Activated naive CD4-positive, alpha-beta T cell treated with anti-CD3 and anti-CD28 coated beads, Interleukin-2, amount 50 U/mL, for 72 hours (primary cell): Measurements from ENCODE around the gene LRP1B. TPM values are rescaled to one million over a fixed set of nuclear protein-coding genes. Genes with fewer than 3 reads are reported as not detected.

Experiments
- ATAC-seq, 2 donors: fragments of 150-1000 bp; cut with Tn5 transposase; 2 replicates each; pipeline ENCODE4 v1.10.0; 2021; ENCODE audit warnings: mild to moderate bottlenecking in 2 of 2, moderate library complexity in 2 of 2
- DNase-seq, 2 donors: peaks; one replicate each; pipeline ENCODE4 v3.0.0; 2021 to 2022; ENCODE audit warnings: low spot score in 2 of 2
- H3K27ac Mint-ChIP-seq, 2 donors: one replicate each; pipeline ENCODE4 v1.8.0; 2022; ENCODE audit warnings: mild to moderate bottlenecking in 2 of 2, mixed read lengths in 2 of 2
- H3K36me3 Mint-ChIP-seq, 2 donors: one replicate each; pipeline ENCODE4 v1.8.0; 2022; ENCODE audit warnings: mixed read lengths in 2 of 2
- H3K9me3 Mint-ChIP-seq, 2 donors: one replicate each; pipeline ENCODE4 v1.8.0; 2022; ENCODE audit warnings: mixed read lengths in 2 of 2
- total RNA-seq, 2 donors: library from RNA; stranded (reverse); gene quantifications; one replicate each; pipeline ENCODE4 v1.2.3, GENCODE V29; 2022

Gene LRP1B
- total RNA-seq, 2 donors from 2014 or later: not detected

- no peak overlapping the region for H3K27ac Mint-ChIP-seq
- H3K36me3 Mint-ChIP-seq: no peaks in the 10 kb centered on the region
- H3K9me3 Mint-ChIP-seq: peaks cover 12 to 15% of the 10 kb centered on the region in 2 donors
- ATAC-seq (no peak), DNase-seq (no peak)
Measured at GRCh38 chr2:140863713-140864112, 1267.1 kb downstream of the LRP1B start.

DNA sequence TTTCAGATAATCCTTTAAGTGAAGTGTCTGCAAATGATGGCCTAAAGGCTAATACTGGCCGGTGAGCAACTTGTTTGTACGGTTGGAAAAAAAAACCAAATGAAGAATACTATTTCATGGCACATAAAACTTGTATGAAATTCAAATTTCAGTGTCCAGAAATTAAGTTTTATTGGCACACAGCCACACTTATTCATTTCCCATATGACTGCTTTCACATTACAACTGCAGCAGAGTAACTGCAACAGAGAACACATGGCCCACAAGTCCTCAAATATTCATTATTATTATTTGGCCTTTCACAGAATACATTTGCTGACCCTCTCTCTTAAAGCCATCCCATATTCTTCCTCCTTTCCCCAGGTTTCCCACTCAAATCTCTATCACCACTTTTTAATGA is 1268.6 kb downstream of the LRP1B start:
- no peak for DNase-seq
- H3K27ac Mint-ChIP-seq: no peak overlapping the region
- ATAC-seq: no peak
- no peaks in the 10 kb centered on the region for H3K36me3 Mint-ChIP-seq
- peaks cover 7 to 10% of the 10 kb centered on the region in 2 donors for H3K9me3 Mint-ChIP-seq

GRCh38 chr2:140861666-140862065 is 1269.2 kb downstream of the LRP1B start:
- peaks cover 7% of the 10 kb centered on the region in 2 donors for H3K9me3 Mint-ChIP-seq
- DNase-seq: no peak
- no peak for ATAC-seq
- no peak overlapping the region for H3K27ac Mint-ChIP-seq
- H3K36me3 Mint-ChIP-seq: no peaks in the 10 kb centered on the region

GRCh38 chr2:140855471-140855870 is 1275.3 kb downstream of the LRP1B start:
- Mint-ChIP-seq H3K9me3 (peaks cover 8 to 11% of the 10 kb centered on the region in 2 donors), H3K36me3 (no peaks in the 10 kb centered on the region), H3K27ac (no peak overlapping the region)
- DNase-seq (no peak), ATAC-seq (no peak)

DNA sequence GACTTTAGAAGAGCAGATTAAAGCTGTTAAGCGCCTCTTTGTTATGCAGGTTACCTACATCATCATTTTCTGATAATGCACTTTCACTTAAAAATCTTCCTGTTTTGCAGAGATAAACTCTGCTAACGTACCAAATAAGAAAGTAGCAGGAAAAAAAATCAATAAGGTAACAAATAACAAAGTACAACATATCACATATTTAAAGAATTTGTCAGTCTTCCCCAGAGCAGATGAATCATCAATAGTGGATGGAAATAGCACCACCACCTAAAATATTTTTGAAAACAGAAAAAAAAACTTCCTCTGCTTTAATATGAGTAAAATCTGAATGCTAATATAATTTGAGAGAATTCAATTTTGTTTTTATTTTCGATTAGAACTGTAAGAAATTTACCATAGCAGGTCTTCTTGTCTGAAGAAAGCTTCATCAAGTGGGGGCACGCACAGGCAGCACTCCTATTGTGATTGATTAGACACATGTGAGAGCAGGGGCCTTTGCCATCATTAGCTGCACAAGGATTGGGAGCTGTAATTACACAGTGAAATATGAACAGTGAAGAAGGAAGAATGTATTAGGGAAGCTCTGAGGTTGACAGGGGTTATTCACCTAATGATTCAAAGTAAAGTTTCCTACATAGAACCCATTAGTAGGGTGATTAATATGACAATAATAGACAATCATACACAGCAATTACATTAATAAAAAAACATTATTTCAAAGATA is 1279.4 kb downstream of the LRP1B start:
- Mint-ChIP-seq H3K36me3 (no peaks in the 10 kb centered on the region), H3K9me3 (peaks cover 12 to 15% of the 10 kb centered on the region in 2 donors), H3K27ac (no peak overlapping the region)
- ATAC-seq (no peak), DNase-seq (no peak)

- DNase-seq (no peak), ATAC-seq (no peak)
- Mint-ChIP-seq H3K9me3 (peaks cover 5 to 7% of the 10 kb centered on the region in 2 donors), H3K27ac (no peak overlapping the region), H3K36me3 (no peaks in the 10 kb centered on the region)
Measured at GRCh38 chr2:140843186-140843585, 1287.6 kb downstream of the LRP1B start.

GRCh38 chr2:140842110-140842509 is 1288.7 kb downstream of the LRP1B start:
- peaks cover 5 to 6% of the 10 kb centered on the region in 2 donors for H3K9me3 Mint-ChIP-seq
- DNase-seq (no peak), ATAC-seq (no peak)
- no peak overlapping the region for H3K27ac Mint-ChIP-seq
- no peaks in the 10 kb centered on the region for H3K36me3 Mint-ChIP-seq

DNA sequence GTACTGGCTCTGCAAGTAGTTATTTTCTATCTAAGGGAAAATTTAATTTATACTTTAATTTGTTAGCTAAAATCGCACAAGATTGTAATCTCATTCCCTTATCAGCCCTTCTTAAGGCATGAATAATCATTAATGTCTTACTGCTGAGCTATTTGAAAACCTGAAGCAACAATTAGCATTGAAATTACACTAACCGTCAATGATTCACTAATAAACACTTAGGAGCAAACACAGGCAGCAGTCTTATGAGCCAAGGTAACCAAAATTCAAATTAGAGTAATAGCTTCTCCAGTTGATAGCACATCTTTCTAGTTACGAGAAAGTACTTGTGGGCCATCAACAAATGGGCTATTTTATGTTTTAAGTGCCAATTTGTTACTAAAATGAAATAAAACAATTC is 1289.7 kb downstream of the LRP1B start:
- H3K27ac Mint-ChIP-seq: no peak overlapping the region
- no peak for DNase-seq
- H3K36me3 Mint-ChIP-seq: no peaks in the 10 kb centered on the region
- ATAC-seq: no peak
- peaks cover 3 to 5% of the 10 kb centered on the region in 2 donors for H3K9me3 Mint-ChIP-seq

GRCh38 chr2:140836826-140837225 is 1294.0 kb downstream of the LRP1B start:
- Mint-ChIP-seq H3K36me3 (no peaks in the 10 kb centered on the region), H3K27ac (no peak overlapping the region), H3K9me3 (peaks cover 0 to 5% of the 10 kb centered on the region in 2 donors)
- no peak for DNase-seq
- no peak for ATAC-seq

DNA sequence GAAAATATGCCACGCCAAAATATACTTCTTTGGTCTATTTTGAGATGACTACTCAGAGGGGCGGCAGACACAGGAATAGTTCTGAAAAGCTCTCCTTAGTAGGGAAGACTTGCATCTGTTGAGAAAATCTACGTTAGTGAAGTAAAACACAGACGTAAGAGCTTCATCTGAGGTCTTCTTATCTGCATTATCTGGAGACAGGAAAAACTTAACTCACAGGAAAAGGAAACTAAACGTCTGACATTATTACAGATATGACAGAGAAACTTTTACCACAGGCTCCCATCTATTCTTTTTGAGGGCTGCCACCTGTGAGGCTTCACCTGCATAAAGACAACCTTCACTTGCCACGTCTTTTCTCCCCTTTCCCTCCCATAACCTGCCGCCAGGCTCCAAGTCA is 1295.7 kb downstream of the LRP1B start:
- DNase-seq (no peak), ATAC-seq (no peak)
- Mint-ChIP-seq H3K9me3 (peaks cover 9 to 17% of the 10 kb centered on the region in 2 donors), H3K36me3 (peaks cover 0 to 7% of the 10 kb centered on the region in 2 donors), H3K27ac (no peak overlapping the region)

GRCh38 chr2:140814141-140814540 is 1316.7 kb downstream of the LRP1B start:
- no peak for DNase-seq
- Mint-ChIP-seq H3K27ac (no peak overlapping the region), H3K9me3 (peaks cover 7 to 11% of the 10 kb centered on the region in 2 donors), H3K36me3 (no peaks in the 10 kb centered on the region)
- ATAC-seq: no peak

GRCh38 chr2:140808820-140809219 is 1322.0 kb downstream of the LRP1B start:
- DNase-seq: no peak
- ATAC-seq: no peak
- Mint-ChIP-seq H3K36me3 (no peaks in the 10 kb centered on the region), H3K27ac (no peak overlapping the region), H3K9me3 (peaks cover 11 to 14% of the 10 kb centered on the region in 2 donors)

DNA sequence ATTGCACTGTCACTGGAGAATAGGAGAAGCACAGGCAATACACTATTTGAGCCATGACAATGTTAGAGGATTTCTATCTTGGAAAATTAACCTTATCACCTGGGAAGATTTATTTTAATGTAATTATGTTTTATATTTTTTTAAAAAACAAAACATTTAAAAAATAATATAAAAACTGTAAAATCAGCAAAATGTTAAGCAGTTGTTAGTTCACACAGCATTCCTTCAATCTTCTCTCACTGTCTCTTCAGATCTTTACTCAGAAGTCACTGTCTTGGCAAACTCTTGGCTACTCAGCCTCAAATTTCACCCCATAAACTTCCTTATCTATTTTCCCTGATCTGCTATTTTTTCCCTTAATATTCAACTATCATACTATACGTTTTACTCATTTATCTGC is 1322.6 kb downstream of the LRP1B start:
- Mint-ChIP-seq H3K36me3 (no peaks in the 10 kb centered on the region), H3K27ac (no peak overlapping the region), H3K9me3 (peaks cover 9 to 13% of the 10 kb centered on the region in 2 donors)
- ATAC-seq (no peak), DNase-seq (no peak)

GRCh38 chr2:140804700-140805260 is 1326.0 kb downstream of the LRP1B start:
- Mint-ChIP-seq H3K36me3 (no peaks in the 10 kb centered on the region), H3K9me3 (peaks cover 7 to 15% of the 10 kb centered on the region in 2 donors), H3K27ac (no peak overlapping the region)
- ATAC-seq: no peak
- DNase-seq: no peak

- peaks cover 3 to 12% of the 10 kb centered on the region in 2 donors for H3K9me3 Mint-ChIP-seq
- no peaks in the 10 kb centered on the region for H3K36me3 Mint-ChIP-seq
- no peak for ATAC-seq
Measured at GRCh38 chr2:140801311-140801710, 1329.5 kb downstream of the LRP1B start.

DNA sequence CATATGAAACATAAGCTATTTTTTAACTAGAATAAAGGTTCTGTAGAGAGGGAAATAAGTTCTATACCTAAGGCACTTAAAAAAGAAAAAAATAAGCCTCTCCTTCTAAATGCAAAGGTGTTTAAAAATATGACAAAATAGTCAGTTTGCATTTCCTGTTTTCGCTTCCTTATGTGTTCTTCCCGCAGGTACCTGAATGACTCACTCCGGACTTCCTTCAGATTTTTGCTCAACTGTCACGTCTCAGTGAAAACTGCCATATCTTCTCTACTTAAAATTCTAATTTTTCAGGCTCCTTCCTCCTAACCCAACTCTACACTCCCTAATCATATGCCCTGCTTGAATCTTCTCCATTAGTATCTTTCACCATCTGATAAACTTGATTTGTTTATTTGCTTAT is 1333.1 kb downstream of the LRP1B start:
- Mint-ChIP-seq H3K36me3 (no peaks in the 10 kb centered on the region), H3K9me3 (peaks cover 3 to 12% of the 10 kb centered on the region in 2 donors), H3K27ac (no peak overlapping the region)
- no peak for DNase-seq
- ATAC-seq: no peak

More at GRCh38 chr2:140801311-140801710, 1329.5 kb downstream of the LRP1B start:
- DNase-seq: no peak
- no peak overlapping the region for H3K27ac Mint-ChIP-seq

DNA sequence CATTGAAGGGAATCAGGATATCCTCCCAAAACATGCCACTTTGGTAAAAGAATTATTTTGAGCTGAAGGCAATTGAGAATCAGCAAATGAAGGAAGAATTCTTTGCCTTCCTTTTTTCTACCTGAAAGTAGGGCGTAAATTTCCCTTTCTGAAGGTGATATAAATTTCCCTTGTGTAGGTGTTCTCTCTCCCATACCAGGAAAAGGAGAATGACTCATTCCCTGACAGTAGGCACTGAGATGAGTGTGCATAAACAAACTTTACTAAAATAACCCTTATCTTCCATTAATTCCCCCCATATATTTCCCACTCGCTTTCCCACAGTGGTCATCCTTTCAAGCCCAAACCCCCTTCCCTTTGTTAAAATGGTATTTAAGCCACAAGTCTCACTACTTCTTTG is 1339.0 kb downstream of the LRP1B start:
- Mint-ChIP-seq H3K36me3 (no peaks in the 10 kb centered on the region), H3K9me3 (peaks cover under 1 to 24% of the 10 kb centered on the region in 2 donors), H3K27ac (no peak overlapping the region)
- DNase-seq (no peak), ATAC-seq (no peak)

DNA sequence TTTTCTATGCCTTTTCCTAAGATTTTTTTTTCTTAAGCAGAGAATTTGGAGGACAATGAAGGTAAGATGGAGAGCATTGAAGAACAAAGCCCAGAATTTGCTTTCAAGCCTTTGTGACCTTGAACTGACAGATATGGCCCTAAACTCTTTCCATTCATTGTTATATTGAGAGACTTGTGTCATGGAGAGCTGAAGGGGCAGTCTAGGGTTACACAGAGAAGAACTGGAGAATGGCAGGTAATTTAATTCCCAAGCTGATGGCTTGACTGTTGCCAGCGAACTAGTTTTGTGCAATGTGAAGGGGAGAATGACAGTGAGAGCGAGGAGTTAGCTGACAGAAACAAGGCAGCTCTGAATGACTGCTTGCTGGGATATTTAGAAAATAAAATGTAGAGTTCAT is 1344.2 kb downstream of the LRP1B start:
- DNase-seq (no peak), ATAC-seq (no peak)
- Mint-ChIP-seq H3K27ac (no peak overlapping the region), H3K36me3 (no peaks in the 10 kb centered on the region), H3K9me3 (peaks cover 11 to 28% of the 10 kb centered on the region in 2 donors)
